GM12874 (cell line): ENCODE data around the gene RAPGEF3.
A peak's percentile ranks its signal among the peaks of the same experiment; 100 is the strongest.

Source experiments
- TF ChIP-seq, protein P1 (sequence below): IDR thresholded peaks from 2 replicates; pipeline ENCODE4 v1.5.1; 2011; ENCODE audit warnings: low read depth, mild to moderate bottlenecking, control low read depth, low read length, moderate library complexity; ENCODE audit not compliant: insufficient read depth

RAPGEF3 gene

DNA sequence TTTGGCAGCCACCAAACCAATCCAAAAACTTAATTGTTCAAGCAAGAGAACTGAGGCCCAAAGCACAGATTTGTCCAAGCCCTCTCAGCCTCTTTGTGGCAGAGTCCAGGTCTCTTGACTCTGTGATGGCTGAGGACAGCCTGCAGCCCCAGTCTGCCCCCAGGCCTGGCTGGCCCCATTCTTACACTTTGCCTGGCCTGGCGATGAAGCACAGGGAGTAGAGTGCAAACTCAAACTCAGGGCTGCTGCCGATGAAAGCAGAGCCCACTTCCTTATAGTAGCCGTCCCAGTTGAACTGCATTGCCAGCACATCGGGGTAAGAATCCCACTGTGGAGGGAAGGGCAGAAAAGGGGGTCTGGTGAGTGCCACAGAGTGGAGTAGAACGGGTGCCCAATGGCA, 47.2 kb downstream of the RAPGEF3 start:
- TF ChIP-seq, protein P1, sequence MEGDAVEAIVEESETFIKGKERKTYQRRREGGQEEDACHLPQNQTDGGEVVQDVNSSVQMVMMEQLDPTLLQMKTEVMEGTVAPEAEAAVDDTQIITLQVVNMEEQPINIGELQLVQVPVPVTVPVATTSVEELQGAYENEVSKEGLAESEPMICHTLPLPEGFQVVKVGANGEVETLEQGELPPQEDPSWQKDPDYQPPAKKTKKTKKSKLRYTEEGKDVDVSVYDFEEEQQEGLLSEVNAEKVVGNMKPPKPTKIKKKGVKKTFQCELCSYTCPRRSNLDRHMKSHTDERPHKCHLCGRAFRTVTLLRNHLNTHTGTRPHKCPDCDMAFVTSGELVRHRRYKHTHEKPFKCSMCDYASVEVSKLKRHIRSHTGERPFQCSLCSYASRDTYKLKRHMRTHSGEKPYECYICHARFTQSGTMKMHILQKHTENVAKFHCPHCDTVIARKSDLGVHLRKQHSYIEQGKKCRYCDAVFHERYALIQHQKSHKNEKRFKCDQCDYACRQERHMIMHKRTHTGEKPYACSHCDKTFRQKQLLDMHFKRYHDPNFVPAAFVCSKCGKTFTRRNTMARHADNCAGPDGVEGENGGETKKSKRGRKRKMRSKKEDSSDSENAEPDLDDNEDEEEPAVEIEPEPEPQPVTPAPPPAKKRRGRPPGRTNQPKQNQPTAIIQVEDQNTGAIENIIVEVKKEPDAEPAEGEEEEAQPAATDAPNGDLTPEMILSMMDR = no peak

DNA sequence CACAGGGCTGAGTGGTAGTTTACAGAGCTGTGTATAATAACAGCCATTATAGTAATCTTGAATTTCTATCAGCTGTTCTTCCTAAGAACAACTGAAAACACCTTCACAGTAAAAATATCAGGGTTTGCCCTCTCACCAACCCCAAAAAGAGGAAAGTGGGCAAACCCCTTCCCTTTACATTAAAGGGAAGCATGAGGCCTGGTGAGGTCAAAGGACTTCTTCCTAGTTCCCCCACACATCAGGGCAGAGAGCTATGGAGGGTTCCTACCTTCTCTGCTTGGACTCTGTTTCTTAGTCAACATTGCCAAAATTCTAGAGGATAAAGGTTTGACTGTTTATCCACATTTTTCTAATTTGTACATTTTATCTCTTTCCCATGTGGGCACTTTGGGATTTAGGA, 48.4 kb downstream of the RAPGEF3 start:
- TF ChIP-seq, protein P1 = no peak

DNA sequence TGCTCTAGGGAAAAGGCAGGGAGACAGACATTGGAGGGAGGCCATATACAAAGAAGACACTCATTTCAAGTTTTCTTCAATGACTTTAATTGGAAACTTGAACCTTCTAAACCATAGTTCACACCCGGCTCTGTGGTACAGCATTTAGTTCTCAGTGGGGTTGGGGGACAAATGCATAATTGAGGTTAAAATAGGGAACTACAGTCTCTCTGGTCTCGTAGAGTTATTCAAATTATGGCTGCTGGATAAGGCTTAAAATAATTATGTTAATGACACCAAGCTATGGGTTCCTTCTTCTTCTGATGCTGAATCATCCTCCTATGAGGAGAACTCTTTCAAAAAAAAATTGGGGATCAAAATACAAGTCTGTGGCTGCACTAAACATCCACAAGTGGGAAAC, 49.0 kb downstream of the RAPGEF3 start:
- TF ChIP-seq, protein P1 = no peak

DNA sequence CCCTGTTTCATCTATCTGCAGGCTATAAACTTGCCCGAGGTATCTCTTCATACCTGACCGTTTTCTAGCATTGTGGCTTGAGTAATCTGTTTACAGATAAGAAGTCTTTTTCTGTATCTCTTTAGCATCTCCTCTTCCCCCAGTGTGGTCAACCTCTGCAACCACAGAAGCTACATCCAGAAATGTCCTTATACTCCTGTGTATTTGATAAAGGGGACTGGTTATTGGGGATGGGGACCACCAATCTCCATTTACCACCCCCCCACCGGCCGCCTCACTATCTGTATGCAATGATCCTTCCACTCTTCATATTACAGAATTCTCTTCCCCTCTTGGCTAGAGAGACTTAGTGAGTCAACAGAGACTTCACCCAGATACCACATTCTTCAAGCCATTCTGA, 49.4 kb downstream of the RAPGEF3 start:
- TF ChIP-seq, protein P1 = no peak

DNA sequence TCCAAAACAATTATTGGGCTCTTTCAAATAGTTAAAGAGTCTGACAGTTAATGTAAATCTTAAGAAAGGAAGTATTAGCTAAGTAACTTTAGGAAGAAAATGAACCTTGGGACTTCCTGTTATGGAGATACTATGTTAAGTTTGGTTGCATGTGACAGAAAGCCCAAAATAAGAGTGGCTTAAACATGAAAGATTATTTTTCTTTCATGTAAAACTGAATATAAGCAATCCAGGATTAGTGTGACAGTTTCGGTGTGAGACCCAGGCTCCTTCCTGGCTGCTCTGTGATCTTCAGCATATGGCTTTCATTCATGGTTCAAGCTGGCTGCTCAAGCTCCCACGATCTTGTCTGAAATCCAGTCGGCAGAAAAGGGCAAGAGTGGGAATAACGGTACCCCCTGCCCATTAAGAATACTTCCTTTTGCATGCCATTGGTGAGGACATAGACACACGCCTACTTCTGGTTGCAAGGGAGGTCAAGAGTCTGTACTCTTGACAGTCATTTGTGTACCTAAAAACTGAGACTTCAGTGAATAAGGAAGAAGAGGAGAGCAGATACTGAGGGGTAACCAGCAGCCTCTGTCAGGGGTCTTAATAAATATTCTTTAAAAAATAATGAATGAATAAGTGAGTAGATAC, 50.7 kb downstream of the RAPGEF3 start:
- TF ChIP-seq, protein P1 = no peak

DNA sequence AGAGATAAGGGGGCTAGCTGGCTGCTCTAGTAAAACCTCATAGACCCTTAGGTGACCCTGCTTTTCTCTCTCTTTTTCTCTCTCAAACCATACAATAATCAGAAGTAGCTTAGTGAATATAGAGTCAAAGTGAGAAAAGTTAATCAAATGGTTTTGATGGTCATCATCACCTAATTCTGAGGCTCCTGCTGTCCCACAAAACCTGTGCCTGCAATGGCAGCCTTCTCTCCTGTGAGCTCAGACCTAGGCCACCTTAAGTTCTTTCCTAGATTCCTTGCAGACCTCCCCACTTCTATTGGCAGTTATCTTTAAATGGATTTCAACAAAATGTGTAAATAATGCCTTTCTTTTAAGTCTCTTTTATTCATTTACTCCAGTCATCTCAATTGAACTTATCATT, 51.3 kb downstream of the RAPGEF3 start:
- TF ChIP-seq, protein P1 = no peak

DNA sequence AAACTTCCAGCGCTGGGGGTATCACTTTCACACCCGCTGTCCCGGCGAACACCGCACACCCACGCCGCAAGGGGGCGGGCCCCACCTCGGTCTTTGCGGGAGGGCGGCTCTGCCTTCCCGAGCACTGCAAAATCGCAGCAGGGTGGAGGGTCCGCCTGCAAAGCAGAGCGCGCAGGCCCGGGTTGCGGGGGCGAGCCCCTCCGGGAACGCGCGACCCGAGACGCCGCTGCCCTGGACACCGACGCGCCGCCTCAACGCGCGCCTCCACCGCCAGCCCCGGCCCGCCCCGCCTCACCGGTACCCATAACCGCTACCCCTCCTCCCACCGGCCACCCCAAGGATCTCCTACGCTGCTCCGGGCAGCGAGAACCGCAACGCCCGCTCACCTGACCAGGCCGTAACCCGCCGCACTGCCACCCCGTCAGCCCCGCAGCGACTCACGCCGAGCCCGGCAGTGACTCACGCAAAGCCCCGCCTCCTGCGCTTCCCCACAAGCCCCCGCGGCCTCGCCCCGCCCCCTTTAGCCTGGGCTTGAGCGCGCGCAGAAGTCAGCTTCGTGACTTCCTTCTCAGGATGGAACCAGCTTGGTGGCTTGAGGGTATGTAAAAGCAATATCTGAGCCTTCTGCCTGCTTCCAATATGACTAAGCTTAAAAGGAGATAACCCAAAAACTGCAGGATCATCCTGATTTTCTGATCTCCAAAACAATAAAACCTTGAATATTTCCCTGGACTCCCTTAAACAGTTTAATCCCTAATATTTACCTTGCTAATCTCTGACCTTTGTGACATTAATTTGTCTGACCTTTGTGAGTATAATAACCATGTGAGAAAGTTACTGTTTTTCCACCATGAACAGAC, 52.9 kb downstream of the RAPGEF3 start, which contains the start of gene RPAP3:
TSS of gene RPAP3 (minus strand) at position 465 of the 860 bp plus-strand sequence. CDS start 3,190 bp downstream, outside the sequence.
- TF ChIP-seq, protein P1 = peak; percentile 72
